Activated CD8-positive, alpha-beta memory T cell treated with anti-CD3 and anti-CD28 coated beads, Interleukin-2, amount 50 U/mL, for 24 hours (primary cell): ENCODE data around the gene PBLD.
"Not testable (repeated sequence)": the region's sequence is repeated elsewhere in the genome, so short reads cannot be mapped to it uniquely, and the experiment has no call there.

Experiments used
- DNase-seq: peaks from one replicate; pipeline ENCODE4 v3.0.0-alpha.2; 2020; ENCODE audit errors: extremely low read depth

Gene PBLD

GRCh38 chr10:68278906-68279753, 53.6 kb downstream of the PBLD start:
- not testable (repeated sequence) for DNase-seq

DNA sequence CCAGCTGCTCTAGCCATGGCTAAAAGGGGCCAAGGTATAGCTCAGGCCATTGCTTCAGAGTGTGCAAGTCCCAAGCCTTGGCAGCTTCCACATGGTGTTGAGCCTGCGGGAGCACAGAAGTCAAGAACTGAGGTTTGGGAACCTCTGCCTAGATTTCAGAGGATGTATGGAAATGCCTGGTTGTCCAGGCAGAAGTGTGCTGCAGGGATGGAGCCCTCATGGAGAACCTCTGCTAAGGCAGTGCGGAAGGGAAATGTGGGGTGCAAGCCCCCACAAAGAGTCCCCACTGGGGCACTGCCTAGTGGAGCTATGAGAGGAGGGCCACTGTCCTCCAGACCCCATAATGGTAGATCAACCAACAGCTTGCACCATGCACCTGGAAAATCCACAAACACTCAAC, 54.9 kb downstream of the PBLD start:
- not testable (repeated sequence) for DNase-seq

GRCh38 chr10:68276224-68276623, 56.5 kb downstream of the PBLD start:
- no peak for DNase-seq

GRCh38 chr10:68275600-68276126, 57.1 kb downstream of the PBLD start:
- no peak for DNase-seq

GRCh38 chr10:68272833-68273232, 59.9 kb downstream of the PBLD start:
- no peak for DNase-seq

DNA sequence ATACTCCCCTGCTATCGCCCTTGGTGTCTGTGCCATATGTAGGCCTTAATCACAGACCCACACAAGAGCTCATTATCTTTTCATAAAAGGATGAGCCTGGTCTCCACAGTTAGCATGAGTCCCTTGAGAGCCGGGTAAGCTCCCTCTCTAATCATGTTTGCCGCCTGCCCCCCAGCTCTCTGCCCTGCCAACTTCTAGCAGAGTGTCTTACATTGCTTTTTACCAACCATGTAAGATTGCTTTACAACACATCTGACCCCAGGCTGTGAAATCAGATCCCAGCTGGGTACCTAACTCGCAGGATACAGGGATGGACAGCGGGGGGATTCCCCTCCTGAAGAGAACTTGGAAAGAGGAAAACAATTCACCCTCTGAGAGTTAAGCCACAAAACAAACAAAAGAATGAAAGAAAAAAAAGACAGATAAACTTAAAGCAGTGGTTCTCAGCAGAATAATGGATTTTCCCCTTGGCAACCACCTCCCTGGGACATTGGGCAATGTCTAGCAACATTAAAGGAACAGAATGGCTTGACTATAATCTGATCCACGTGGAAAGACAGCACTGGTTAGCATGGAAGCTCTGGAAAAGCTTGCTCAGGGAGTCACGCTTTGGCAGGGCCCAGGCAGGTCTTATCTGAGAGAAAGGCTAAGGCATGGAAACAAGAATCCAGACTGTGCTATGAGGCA, 61.4 kb downstream of the PBLD start:
- no peak for DNase-seq

GRCh38 chr10:68269562-68270290, 63.0 kb downstream of the PBLD start:
- no peak for DNase-seq

DNA sequence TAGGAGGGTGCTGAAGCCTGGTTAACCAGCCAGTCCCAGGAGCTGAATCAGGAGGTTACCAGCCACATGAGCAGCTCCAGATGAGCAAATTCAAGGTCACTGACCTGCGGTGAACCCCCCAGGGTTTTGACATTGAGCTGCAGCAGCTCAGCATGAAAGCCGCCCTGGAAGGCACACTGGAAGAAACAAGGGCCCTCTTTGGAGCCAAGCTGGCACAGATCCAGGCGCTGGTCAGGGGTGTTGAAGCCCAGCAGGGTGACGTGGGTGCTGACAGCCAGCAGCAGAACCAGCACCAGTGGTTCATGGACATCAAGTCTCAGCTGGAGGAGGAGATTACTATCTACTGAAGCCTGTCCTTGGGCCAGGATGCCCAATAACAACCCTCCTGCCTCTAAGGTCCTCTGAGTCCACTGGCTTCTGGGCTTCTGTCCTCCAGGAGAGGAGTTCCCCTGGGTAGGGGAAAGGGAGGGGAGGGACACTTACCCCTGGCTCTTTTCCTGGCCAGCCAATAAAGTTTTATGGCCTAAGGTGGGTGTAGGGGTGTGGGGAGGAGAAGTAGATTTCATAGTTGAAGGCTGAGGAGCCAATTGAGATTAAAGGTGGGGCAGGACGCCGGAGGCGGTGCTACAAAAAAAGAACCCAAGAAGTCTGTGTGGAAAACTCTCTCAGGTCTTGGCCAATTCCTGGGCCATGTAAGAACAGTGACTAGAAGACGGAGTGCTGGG, 71.4 kb downstream of the PBLD start:
- DNase-seq = no peak

DNA sequence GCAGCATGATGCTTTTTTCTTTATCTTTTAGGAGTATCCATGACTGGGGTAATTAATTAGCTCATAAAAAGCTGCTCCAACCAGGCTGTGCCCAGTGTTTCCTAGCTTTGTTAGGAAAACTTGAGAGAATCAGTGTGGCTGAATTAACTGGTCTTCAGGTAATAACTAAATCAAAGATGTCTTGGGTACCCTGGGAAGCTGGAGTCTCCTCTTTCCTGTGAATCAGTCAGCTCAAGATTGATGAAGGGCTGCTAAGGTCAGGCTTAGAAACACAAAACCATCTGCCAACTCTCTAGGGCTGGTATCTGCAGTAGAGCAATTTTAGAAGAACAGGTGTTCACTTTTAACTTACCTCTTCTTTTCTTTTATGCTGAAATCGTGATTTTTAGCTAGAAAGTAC, 79.4 kb downstream of the PBLD start:
- DNase-seq = no peak

GRCh38 chr10:68251625-68252495, 80.9 kb downstream of the PBLD start:
- DNase-seq = no peak

- DNase-seq = no peak
These were observed 81.6 kb downstream of the PBLD start for GRCh38 chr10:68251151-68251550.

DNA sequence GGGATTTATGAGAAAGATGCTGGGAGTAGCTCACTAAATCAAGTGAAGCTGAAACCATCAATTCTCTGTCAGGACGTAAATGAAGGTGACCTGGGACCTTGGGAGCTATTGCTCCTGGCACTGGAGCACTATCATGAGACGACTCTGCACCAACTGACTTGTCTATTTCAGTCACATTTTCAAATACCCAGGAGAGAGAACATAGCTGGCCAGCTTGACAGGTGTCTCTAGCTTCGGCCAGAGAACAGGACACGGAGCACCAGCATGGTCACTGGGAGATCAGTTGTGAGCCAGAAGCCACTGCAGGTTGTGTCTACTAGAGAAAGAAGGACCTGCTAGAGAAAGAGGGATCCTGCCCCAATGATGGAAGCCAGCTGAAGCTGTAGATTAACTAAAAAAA, 83.4 kb downstream of the PBLD start:
- no peak for DNase-seq

GRCh38 chr10:68247931-68248330, 84.8 kb downstream of the PBLD start:
- no peak for DNase-seq

DNA sequence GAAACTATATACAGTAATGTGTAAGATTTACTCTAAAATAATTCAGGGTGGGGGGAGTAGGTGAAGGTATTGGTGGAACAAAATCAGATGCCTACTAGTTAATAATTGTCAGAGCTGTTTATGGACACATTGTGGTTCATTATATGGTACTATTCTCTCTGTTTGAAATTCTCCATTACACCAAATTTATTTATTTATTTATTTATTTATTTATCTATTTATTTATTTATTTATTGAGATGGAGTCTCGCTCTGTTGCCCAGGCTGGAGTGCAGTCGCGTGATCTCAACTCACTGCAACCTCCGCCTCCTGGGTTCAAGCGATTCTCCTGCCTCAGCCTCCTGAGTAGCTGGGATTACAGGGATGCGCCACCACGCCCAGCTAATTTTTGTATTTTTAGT, 86.3 kb downstream of the PBLD start:
- not testable (repeated sequence) for DNase-seq

- DNase-seq = no peak
These were observed 90.7 kb downstream of the PBLD start for GRCh38 chr10:68242051-68242450.

DNA sequence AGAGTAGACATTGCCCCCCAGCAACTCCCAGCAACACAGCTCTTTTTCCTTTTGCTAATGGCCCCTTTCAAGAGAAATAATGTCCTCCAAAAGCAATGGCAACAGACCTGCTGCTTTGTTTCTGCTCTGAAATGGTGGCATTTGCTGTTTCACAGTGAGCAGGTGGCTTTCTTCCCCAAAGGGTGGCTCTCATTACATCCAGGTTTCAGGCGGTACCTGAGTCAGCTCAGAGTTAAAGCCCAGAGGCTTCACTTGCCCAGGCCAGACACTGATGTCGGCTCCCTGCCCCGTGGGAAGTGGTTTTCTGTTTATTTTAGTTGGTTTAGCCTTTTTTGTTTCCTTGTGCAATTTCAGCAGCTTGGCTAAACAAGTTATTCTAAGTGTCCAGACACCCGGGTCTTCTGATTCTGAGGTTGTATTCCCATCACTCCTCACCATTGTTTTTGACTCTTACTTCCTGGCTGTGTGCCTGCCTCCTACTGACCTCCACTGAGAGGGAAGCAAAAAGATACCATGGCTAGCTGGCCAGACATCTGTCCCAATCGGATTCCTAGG, 93.1 kb downstream of the PBLD start:
- DNase-seq = no peak

- no peak for DNase-seq
These were observed 93.7 kb downstream of the PBLD start for GRCh38 chr10:68239069-68239468.

GRCh38 chr10:68238371-68238770, 94.4 kb downstream of the PBLD start:
- no peak for DNase-seq

GRCh38 chr10:68237173-68237572, 95.6 kb downstream of the PBLD start:
- no peak for DNase-seq

GRCh38 chr10:68235581-68235980, 97.1 kb downstream of the PBLD start:
- DNase-seq = no peak
